Measurements from ENCODE around the gene KHDRBS2.

Gene KHDRBS2

GRCh38 chr6:62039605-62040004, 246.4 kb downstream of the KHDRBS2 start:
- DNase-seq (ENCODE audit: low read depth in 2 of 3, low spot score in 2 of 3): no peak

GRCh38 chr6:62037445-62037844, 248.6 kb downstream of the KHDRBS2 start:
- no peak for DNase-seq (ENCODE audit: low read depth in 2 of 3, low spot score in 2 of 3)

GRCh38 chr6:62035952-62036351, 250.1 kb downstream of the KHDRBS2 start:
- no peak for DNase-seq (ENCODE audit: low read depth in 2 of 3, low spot score in 2 of 3)

GRCh38 chr6:62013719-62014118, 272.3 kb downstream of the KHDRBS2 start:
- no peak for DNase-seq (ENCODE audit: low read depth in 2 of 3, low spot score in 2 of 3)

- DNase-seq (ENCODE audit: low read depth in 2 of 3, low spot score in 2 of 3): no peak
Observed at GRCh38 chr6:62009445-62009844, 276.6 kb downstream of the KHDRBS2 start.

- no peak for DNase-seq (ENCODE audit: low read depth in 2 of 3, low spot score in 2 of 3)
Observed at GRCh38 chr6:61989616-61990015, 296.4 kb downstream of the KHDRBS2 start.

- DNase-seq (ENCODE audit: low read depth in 2 of 3, low spot score in 2 of 3): no peak
Observed at GRCh38 chr6:61980622-61981021, 305.4 kb downstream of the KHDRBS2 start.

GRCh38 chr6:61977947-61978346, 308.1 kb downstream of the KHDRBS2 start:
- no peak for DNase-seq (ENCODE audit: low read depth in 2 of 3, low spot score in 2 of 3)

GRCh38 chr6:61977099-61977498, 308.9 kb downstream of the KHDRBS2 start:
- DNase-seq (ENCODE audit: low read depth in 2 of 3, low spot score in 2 of 3): no peak

- DNase-seq (ENCODE audit: low read depth in 2 of 3, low spot score in 2 of 3): no peak
Observed at GRCh38 chr6:61959196-61959595, 326.8 kb downstream of the KHDRBS2 start.

GRCh38 chr6:61953851-61954250, 332.2 kb downstream of the KHDRBS2 start:
- DNase-seq (ENCODE audit: low read depth in 2 of 3, low spot score in 2 of 3): no peak

- no peak for DNase-seq (ENCODE audit: low read depth in 2 of 3, low spot score in 2 of 3)
Observed at GRCh38 chr6:61951586-61951985, 334.4 kb downstream of the KHDRBS2 start.

- DNase-seq (ENCODE audit: low read depth in 2 of 3, low spot score in 2 of 3): no peak
Observed at GRCh38 chr6:61950811-61951210, 335.2 kb downstream of the KHDRBS2 start.

- no peak for DNase-seq (ENCODE audit: low read depth in 2 of 3, low spot score in 2 of 3)
Observed at GRCh38 chr6:61949971-61950370, 336.1 kb downstream of the KHDRBS2 start.

- no peak for DNase-seq (ENCODE audit: low read depth in 2 of 3, low spot score in 2 of 3)
Observed at GRCh38 chr6:61949161-61949560, 336.9 kb downstream of the KHDRBS2 start.

GRCh38 chr6:61947311-61947947, 338.6 kb downstream of the KHDRBS2 start:
- no peak for DNase-seq (ENCODE audit: low read depth in 2 of 3, low spot score in 2 of 3)

GRCh38 chr6:61940919-61941318, 345.1 kb downstream of the KHDRBS2 start:
- DNase-seq (ENCODE audit: low read depth in 2 of 3, low spot score in 2 of 3): no peak

- DNase-seq (ENCODE audit: low read depth in 2 of 3, low spot score in 2 of 3): no peak
Observed at GRCh38 chr6:61935242-61935846, 350.7 kb downstream of the KHDRBS2 start.

GRCh38 chr6:61909486-61909885, 376.5 kb downstream of the KHDRBS2 start:
- DNase-seq (ENCODE audit: low read depth in 2 of 3, low spot score in 2 of 3): no peak

GRCh38 chr6:61901748-61902147, 384.3 kb downstream of the KHDRBS2 start:
- DNase-seq (ENCODE audit: low read depth in 2 of 3, low spot score in 2 of 3): no peak

GRCh38 chr6:61894536-61894935, 391.5 kb downstream of the KHDRBS2 start:
- DNase-seq (ENCODE audit: low read depth in 2 of 3, low spot score in 2 of 3): no peak

- DNase-seq (ENCODE audit: low read depth in 2 of 3, low spot score in 2 of 3): no peak
Observed at GRCh38 chr6:61887423-61887822, 398.6 kb downstream of the KHDRBS2 start.

- DNase-seq (ENCODE audit: low read depth in 2 of 3, low spot score in 2 of 3): no peak
Observed at GRCh38 chr6:61886608-61887259, 399.3 kb downstream of the KHDRBS2 start.
